MCF 10A (cell line): Measurements from ENCODE around the gene ZNF827. TPM values are rescaled to one million over a fixed set of nuclear protein-coding genes. Genes with fewer than 3 reads are reported as not detected.

ENCODE experiments used
- BruUV-seq: library from RNA; stranded (reverse); fragments of 400-500 nt; replicated peaks from 2 replicates; lab custom pipeline; 2021; lab: Mats Ljungman, UMichigan
- CTCF ChIA-PET: fragments of 300-600 bp; sonication (Branson Sonifier 250); formaldehyde crosslinking; extraction: SDS; loops from one replicate; lab custom pipeline; 2021; ENCODE audit warnings: antibody characterized with exemption, inconsistent platforms; lab: Yijun Ruan, JAX
- POLR2A ChIA-PET: fragments of 300-600, 350-650 bp; sonication (Branson Sonifier 250); formaldehyde crosslinking; extraction: SDS; loops from one replicate; lab custom pipeline; 2020; ENCODE audit warnings: antibody characterized with exemption, inconsistent platforms; lab: Yijun Ruan, JAX
- DNase-seq: peaks from one replicate; pipeline ENCODE4 v3.0.0-alpha.2; 2018; ENCODE audit not compliant: unreplicated experiment
- H3K27ac Mint-ChIP-seq: one replicate; pipeline ENCODE4 v1.8.0; 2022; ENCODE audit warnings: mild to moderate bottlenecking, low read depth, mixed read lengths; ENCODE audit not compliant: unreplicated experiment
- H3K27me3 Mint-ChIP-seq: one replicate; pipeline ENCODE4 v1.8.0; 2022; ENCODE audit warnings: mixed read lengths; ENCODE audit not compliant: insufficient read depth, unreplicated experiment
- H3K36me3 Mint-ChIP-seq: one replicate; pipeline ENCODE4 v1.8.0; 2022; ENCODE audit warnings: mild to moderate bottlenecking, moderate library complexity, mixed read lengths; ENCODE audit not compliant: insufficient read depth, unreplicated experiment
- H3K4me1 Mint-ChIP-seq: one replicate; pipeline ENCODE4 v1.8.0; 2022; ENCODE audit warnings: mixed read lengths; ENCODE audit not compliant: insufficient read depth, unreplicated experiment
- H3K4me3 Mint-ChIP-seq: one replicate; pipeline ENCODE4 v1.8.0; 2022; ENCODE audit warnings: mild to moderate bottlenecking, moderate library complexity, mixed read lengths; ENCODE audit not compliant: unreplicated experiment
- H3K9me3 Mint-ChIP-seq: one replicate; pipeline ENCODE4 v1.8.0; 2022; ENCODE audit warnings: mixed read lengths; ENCODE audit not compliant: unreplicated experiment
- CTCF ChIP-seq: fragments of 200-600 bp; IDR thresholded peaks from one replicate; pipeline ENCODE4 v1.8.0; 2022; ENCODE audit warnings: antibody characterized with exemption, mild to moderate bottlenecking; ENCODE audit not compliant: unreplicated experiment
- intact Hi-C: fragments of 100-400 bp; cut with micrococcal nuclease; formaldehyde crosslinking; loops from 2 replicates; pipeline ENCODE4 v1.14.1; 2022
- total RNA-seq: library from RNA; stranded (reverse); gene quantifications from 2 replicates; pipeline ENCODE4 v1.2.3, GENCODE V29; 2022

The ZNF827 gene
- total RNA-seq, 1 experiment from 2014 or later = 11.3 TPM

GRCh38 chr4:145944886-145945285 is 6.3 kb upstream of the ZNF827 start:
- H3K4me3 Mint-ChIP-seq = no peak overlapping the region
- H3K27me3 Mint-ChIP-seq = no peaks in the 10 kb centered on the region
- H3K9me3 Mint-ChIP-seq = no peaks in the 10 kb centered on the region
- DNase-seq = no peak
- CTCF ChIA-PET = interaction anchor here (0.5 to 2.9 kb wide), 4 partner anchors 12 to 1586 kb away, joined by 3 to 16 read pairs (median 3); no protein-coding TSS in a partner anchor
- peaks cover 6% of the 10 kb centered on the region for H3K36me3 Mint-ChIP-seq
- H3K27ac Mint-ChIP-seq = no peak overlapping the region
- POLR2A ChIA-PET = interaction anchor here (0.8 to 1.4 kb wide), 4 partner anchors 8 to 326 kb away, joined by 4 to 5 read pairs (median 4); partner anchors contain the start of gene MMAA
- TF ChIP-seq CTCF = no peak
- BruUV-seq = no TSS peak
- intact Hi-C loops = no loop called here
- H3K4me1 Mint-ChIP-seq = no peaks in the 10 kb centered on the region

DNA sequence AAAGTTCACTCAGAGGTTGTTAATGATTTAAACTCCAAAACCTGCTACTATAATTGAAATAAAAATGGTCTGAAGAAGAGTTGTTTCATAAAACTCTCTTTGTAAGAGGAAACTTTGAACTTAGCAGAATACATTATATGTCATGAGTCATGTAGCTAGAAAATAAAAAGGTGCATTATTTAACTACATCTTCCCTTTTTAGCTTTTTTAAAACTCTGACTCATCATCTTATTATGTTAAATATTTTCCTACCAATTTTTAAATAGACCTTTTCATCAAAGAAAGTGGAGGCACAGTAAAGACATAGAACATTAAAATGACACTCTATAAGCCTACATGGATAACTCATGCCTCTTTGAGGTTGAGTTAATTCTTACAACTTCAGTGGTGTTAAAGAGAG is 1.2 kb upstream of the ZNF827 start:
- TF ChIP-seq CTCF = no peak
- Mint-ChIP-seq H3K4me1 (peaks cover 27% of the 10 kb centered on the region), H3K4me3 (no peak overlapping the region), H3K27me3 (no peaks in the 10 kb centered on the region), H3K9me3 (no peaks in the 10 kb centered on the region), H3K27ac (no peak overlapping the region), H3K36me3 (no peaks in the 10 kb centered on the region)
- CTCF ChIA-PET = interaction anchor here (0.6 kb wide), 1 partner anchor 18 kb away, joined by 3 read pairs; no protein-coding TSS in a partner anchor
- BruUV-seq = no TSS peak
- DNase-seq = no peak
- intact Hi-C loops = loop anchor here (2.0 to 5.0 kb wide), 2 partner anchors 15 to 237 kb away; partner anchors contain the start of gene LSM6
- POLR2A ChIA-PET = interaction anchor here (0.8 to 2.0 kb wide), 7 partner anchors 13 to 323 kb away, joined by 3 to 7 read pairs (median 6); partner anchors contain the start of gene MMAA

GRCh38 chr4:145939441-145939750 is 773 bp upstream of the ZNF827 start:
- POLR2A ChIA-PET = interaction anchor here (0.7 to 2.0 kb wide), 13 partner anchors 10 to 454 kb away, joined by 3 to 14 read pairs (median 4); partner anchors contain the start of gene MMAA
- Mint-ChIP-seq H3K36me3 (no peaks in the 10 kb centered on the region), H3K4me3 (peak overlapping the region; percentile 88), H3K9me3 (no peaks in the 10 kb centered on the region), H3K27ac (no peak overlapping the region), H3K4me1 (peaks cover 31% of the 10 kb centered on the region), H3K27me3 (no peaks in the 10 kb centered on the region)
- intact Hi-C loops = loop anchor here (2.0 to 5.0 kb wide), 2 partner anchors 15 to 238 kb away; partner anchors contain the start of gene LSM6
- no TSS peak for BruUV-seq
- TF ChIP-seq CTCF = no peak
- DNase-seq = no peak
- CTCF ChIA-PET = interaction anchor here (0.6 to 1.0 kb wide), 6 partner anchors 13 to 841 kb away, joined by 3 to 6 read pairs (median 3); partner anchors contain the start of genes ABCE1 and ANAPC10

DNA sequence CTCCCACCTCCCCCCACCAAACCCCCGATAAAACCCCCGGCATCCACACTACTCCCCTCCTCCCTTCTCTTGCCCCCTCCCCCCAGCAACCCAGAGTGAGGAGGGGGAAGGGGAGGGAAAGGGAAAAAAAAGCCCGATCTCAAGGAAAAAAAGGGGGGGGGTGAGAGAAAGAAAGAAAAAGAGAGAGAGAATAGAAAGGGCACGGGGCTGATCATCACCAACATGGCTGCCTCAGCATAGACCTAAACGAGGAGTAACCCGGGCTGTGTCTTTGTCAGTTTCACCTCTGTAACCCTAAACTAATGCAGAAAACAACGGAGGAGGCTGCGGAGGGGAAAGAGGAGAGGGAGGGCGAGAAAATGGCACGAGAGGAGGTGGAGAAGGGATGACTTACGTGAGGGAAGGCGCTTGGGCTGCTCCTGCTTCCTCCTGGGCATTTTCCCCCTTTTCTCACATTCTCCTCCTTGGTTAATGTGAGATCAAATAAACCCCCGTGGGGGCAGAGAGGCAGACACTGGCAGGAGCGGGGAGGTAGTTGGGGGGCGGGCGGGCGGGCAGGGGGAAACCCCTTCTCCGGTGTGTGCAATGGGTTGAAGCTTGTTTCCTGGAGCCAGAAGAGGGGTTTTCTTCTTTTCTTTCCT is 532 bp downstream of the ZNF827 start:
- intact Hi-C loops = loop anchor here (2.0 to 5.0 kb wide), 3 partner anchors 17 to 239 kb away; partner anchors contain the start of gene LSM6
- DNase-seq = peak; percentile 50
- Mint-ChIP-seq H3K4me1 (peaks cover 38% of the 10 kb centered on the region), H3K27ac (peak overlapping the region; percentile 80), H3K9me3 (no peaks in the 10 kb centered on the region), H3K27me3 (no peaks in the 10 kb centered on the region), H3K36me3 (no peaks in the 10 kb centered on the region), H3K4me3 (peak overlapping the region; percentile 88)
- POLR2A ChIA-PET = interaction anchor here (0.6 to 2.0 kb wide), 7 partner anchors 14 to 321 kb away, joined by 3 to 14 read pairs (median 6); no protein-coding TSS in a partner anchor
- CTCF ChIA-PET = interaction anchor here (0.7 kb wide), 1 partner anchor 980 kb away, joined by 3 read pairs; no protein-coding TSS in a partner anchor
- BruUV-seq = no TSS peak
- no peak for TF ChIP-seq CTCF
